Fibroblast of lung (primary cell): ENCODE data around the gene CDH15. TPM values are rescaled to one million over a fixed set of nuclear protein-coding genes. Genes with fewer than 3 reads are reported as not detected.

Experiments
- DNase-seq, 2 donors: peaks; one replicate each; pipeline versions ENCODE4 v3.0.0 to v3.0.0-alpha.2; 2010; ENCODE audit warnings: low read depth in 2 of 2
- H2AFZ ChIP-seq: 2 replicates; pipeline ENCODE4 v1.5.1; 2012; ENCODE audit warnings: low read length, control low read depth, inconsistent platforms
- H3K27ac ChIP-seq: 2 replicates; pipeline ENCODE4 v1.5.1; 2011; ENCODE audit warnings: low read length, control low read depth; ENCODE audit not compliant: insufficient read depth
- H3K27me3 ChIP-seq: 2 replicates; pipeline ENCODE4 v1.5.1; 2011; ENCODE audit warnings: mild to moderate bottlenecking, low read length; ENCODE audit not compliant: control insufficient read depth, insufficient read depth
- H3K36me3 ChIP-seq: 2 replicates; pipeline ENCODE4 v1.5.1; 2011; ENCODE audit warnings: low read length; ENCODE audit not compliant: control insufficient read depth, insufficient read depth
- H3K4me1 ChIP-seq: 2 replicates; pipeline ENCODE4 v1.5.1; 2011; ENCODE audit warnings: low read length; ENCODE audit not compliant: control insufficient read depth, insufficient read depth; ENCODE audit errors: extremely low read depth
- H3K4me2 ChIP-seq: 2 replicates; pipeline ENCODE4 v1.5.1; 2011; ENCODE audit warnings: low read length, control low read depth; ENCODE audit not compliant: insufficient read depth; ENCODE audit errors: extremely low read depth
- H3K4me3 ChIP-seq, 4 experiments: fragments of 200-600 bp in 1 of 4; sonication (generic) in 1 of 4; replicated peaks in 1 of 4; 2 replicates each; pipeline ENCODE4 v1.5.1; 2011 to 2016; ENCODE audit warnings: low read length in 4 of 4, low read depth in 3 of 4, mild to moderate bottlenecking in 3 of 4, control low read depth in 2 of 4, inconsistent platforms in 1 of 4, mixed read lengths in 1 of 4; ENCODE audit not compliant: insufficient read depth in 1 of 4; ENCODE audit errors: control extremely low read depth in 1 of 4
- H3K79me2 ChIP-seq: 2 replicates; pipeline ENCODE4 v1.5.1; 2012; ENCODE audit warnings: mild to moderate bottlenecking, low read length, inconsistent platforms; ENCODE audit not compliant: control insufficient read depth, insufficient read depth
- H3K9ac ChIP-seq: 2 replicates; pipeline ENCODE4 v1.5.1; 2011; ENCODE audit warnings: mild to moderate bottlenecking, low read length, control low read depth; ENCODE audit not compliant: insufficient read depth
- H3K9me3 ChIP-seq: 2 replicates; pipeline ENCODE4 v1.5.1; 2012; ENCODE audit warnings: low read depth, low read length; ENCODE audit not compliant: control insufficient read depth, insufficient read depth
- H4K20me1 ChIP-seq: 2 replicates; pipeline ENCODE4 v1.5.1; 2011; ENCODE audit warnings: low read length; ENCODE audit not compliant: control insufficient read depth, insufficient read depth; ENCODE audit errors: extremely low read depth
- EZH2 ChIP-seq: IDR thresholded peaks from 2 replicates; pipeline ENCODE4 v1.5.1; 2012; ENCODE audit warnings: low read length, control low read depth, mild to moderate bottlenecking; ENCODE audit errors: missing control alignments
- polyA plus RNA-seq, 2 donors: library from polyadenylated mRNA; depleted of rRNA in 1 of 2; stranded (reverse) in 1 of 2; unstranded in 1 of 2; fragments of >200 nt; gene quantifications; 2 replicates each; pipeline ENCODE4 v1.2.1, GENCODE V29; 2011 to 2012; ENCODE audit warnings: missing spikeins in 1 of 2
- total RNA-seq: library from RNA; depleted of rRNA; stranded (reverse); fragments of >200 nt; gene quantifications from 2 replicates; pipeline ENCODE4 v1.2.1, GENCODE V29; 2014
- TF ChIP-seq, protein P1 (sequence below), 2 donors: IDR thresholded peaks in 1 of 2; conservative IDR thresholded peaks in 1 of 2; 1 replicate in 1 of 2; 2 replicates in 1 of 2; pipeline ENCODE4 v1.5.1; 2011 to 2012; ENCODE audit warnings: low read length in 2 of 2, control low read depth in 1 of 2, inconsistent platforms in 1 of 2, low read depth in 1 of 2, mild to moderate bottlenecking in 1 of 2

Gene CDH15
- total and polyA plus RNA-seq, 2 donors (not counting 1 experiment from before 2014, with no cell fraction given) = 0.10 to 0.99 TPM

DNA sequence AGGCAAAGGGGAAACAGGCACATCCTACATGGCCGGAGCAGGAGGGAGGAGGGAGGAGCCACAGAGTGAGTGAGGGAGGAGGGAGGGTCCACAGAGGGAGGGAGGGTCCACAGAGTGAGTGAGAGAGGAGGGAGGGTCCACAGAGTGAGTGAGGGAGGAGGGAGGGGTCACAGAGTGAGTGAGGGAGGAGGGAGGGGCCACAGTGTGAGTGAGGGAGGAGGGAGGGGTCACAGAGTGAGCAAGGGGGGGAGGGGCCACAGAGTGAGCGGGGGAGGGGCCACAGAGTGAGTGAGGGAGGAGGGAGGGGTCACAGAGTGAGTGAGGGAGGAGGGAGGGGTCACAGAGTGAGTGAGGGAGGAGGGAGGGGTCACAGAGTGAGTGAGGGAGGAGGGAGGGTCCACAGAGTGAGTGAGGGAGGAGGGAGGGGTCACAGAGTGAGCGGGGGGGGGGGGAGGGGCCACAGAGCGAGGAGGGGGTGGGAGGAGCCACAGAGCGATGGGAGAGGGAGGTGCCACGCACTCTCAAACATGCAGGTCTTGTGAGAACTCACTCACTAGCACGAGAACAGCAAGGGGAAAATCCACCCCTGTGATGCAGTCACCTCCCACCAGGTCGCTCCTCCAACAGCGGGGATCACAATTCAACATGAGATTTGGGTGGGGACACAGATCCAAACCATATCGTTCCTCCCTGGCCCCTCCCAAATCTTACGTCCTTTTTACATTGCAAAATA is 24.3 kb upstream of the CDH15 start:
- Histone ChIP-seq H3K79me2 (no peaks in the 10 kb centered on the region), H3K27ac (no peak overlapping the region), H4K20me1 (no peaks in the 10 kb centered on the region), H3K9me3 (no peaks in the 10 kb centered on the region), H3K36me3 (peaks cover 9% of the 10 kb centered on the region), H3K9ac (no peak overlapping the region), H3K27me3 (no peaks in the 10 kb centered on the region), H3K4me2 (no peak overlapping the region), H3K4me3 (no peak overlapping the region), H2AFZ (no peak overlapping the region), H3K4me1 (no peaks in the 10 kb centered on the region)
- TF ChIP-seq EZH2 = no peak
- TF ChIP-seq, protein P1, sequence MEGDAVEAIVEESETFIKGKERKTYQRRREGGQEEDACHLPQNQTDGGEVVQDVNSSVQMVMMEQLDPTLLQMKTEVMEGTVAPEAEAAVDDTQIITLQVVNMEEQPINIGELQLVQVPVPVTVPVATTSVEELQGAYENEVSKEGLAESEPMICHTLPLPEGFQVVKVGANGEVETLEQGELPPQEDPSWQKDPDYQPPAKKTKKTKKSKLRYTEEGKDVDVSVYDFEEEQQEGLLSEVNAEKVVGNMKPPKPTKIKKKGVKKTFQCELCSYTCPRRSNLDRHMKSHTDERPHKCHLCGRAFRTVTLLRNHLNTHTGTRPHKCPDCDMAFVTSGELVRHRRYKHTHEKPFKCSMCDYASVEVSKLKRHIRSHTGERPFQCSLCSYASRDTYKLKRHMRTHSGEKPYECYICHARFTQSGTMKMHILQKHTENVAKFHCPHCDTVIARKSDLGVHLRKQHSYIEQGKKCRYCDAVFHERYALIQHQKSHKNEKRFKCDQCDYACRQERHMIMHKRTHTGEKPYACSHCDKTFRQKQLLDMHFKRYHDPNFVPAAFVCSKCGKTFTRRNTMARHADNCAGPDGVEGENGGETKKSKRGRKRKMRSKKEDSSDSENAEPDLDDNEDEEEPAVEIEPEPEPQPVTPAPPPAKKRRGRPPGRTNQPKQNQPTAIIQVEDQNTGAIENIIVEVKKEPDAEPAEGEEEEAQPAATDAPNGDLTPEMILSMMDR (conservative IDR thresholded peaks at IDR 0.05 in 1 of 2, IDR thresholded peaks at IDR 0.05 in 1 of 2; ENCODE audit: low read depth in 1 of 2, low read length in 2 of 2) = no peak
- no peak for DNase-seq

DNA sequence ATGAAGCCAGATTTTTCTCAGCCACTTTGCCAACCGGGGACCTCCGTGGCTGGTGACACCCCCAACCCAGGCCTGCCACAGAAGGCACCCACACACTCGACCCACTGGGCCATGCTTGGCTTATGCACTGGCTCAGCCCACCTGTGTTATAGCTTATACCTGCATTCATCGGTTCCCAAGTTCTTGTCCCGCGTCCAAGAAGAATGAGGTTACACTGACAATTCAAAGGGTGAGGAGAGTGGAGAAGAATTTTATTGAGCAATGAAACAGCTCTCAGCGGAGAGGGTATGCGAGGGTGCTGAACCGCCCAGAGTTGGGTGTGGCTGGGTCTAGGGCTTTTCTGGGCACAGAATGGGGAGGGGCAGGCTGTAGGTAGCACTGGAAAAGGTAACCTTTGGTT is 22.2 kb upstream of the CDH15 start:
- H3K9me3 ChIP-seq = no peaks in the 10 kb centered on the region
- no peaks in the 10 kb centered on the region for H3K4me1 ChIP-seq
- no peaks in the 10 kb centered on the region for H3K79me2 ChIP-seq
- H3K27me3 ChIP-seq = no peaks in the 10 kb centered on the region
- H3K36me3 ChIP-seq = peaks cover 8% of the 10 kb centered on the region
- H3K27ac ChIP-seq = no peak overlapping the region
- no peaks in the 10 kb centered on the region for H4K20me1 ChIP-seq
- TF ChIP-seq EZH2 = no peak
- TF ChIP-seq, protein P1 (conservative IDR thresholded peaks at IDR 0.05 in 1 of 2, IDR thresholded peaks at IDR 0.05 in 1 of 2; ENCODE audit: low read depth in 1 of 2, low read length in 2 of 2) = no peak
- H3K9ac ChIP-seq = no peak overlapping the region
- no peak overlapping the region for H3K4me2 ChIP-seq
- DNase-seq = no peak
- no peak overlapping the region for H3K4me3 ChIP-seq
- no peak overlapping the region for H2AFZ ChIP-seq

DNA sequence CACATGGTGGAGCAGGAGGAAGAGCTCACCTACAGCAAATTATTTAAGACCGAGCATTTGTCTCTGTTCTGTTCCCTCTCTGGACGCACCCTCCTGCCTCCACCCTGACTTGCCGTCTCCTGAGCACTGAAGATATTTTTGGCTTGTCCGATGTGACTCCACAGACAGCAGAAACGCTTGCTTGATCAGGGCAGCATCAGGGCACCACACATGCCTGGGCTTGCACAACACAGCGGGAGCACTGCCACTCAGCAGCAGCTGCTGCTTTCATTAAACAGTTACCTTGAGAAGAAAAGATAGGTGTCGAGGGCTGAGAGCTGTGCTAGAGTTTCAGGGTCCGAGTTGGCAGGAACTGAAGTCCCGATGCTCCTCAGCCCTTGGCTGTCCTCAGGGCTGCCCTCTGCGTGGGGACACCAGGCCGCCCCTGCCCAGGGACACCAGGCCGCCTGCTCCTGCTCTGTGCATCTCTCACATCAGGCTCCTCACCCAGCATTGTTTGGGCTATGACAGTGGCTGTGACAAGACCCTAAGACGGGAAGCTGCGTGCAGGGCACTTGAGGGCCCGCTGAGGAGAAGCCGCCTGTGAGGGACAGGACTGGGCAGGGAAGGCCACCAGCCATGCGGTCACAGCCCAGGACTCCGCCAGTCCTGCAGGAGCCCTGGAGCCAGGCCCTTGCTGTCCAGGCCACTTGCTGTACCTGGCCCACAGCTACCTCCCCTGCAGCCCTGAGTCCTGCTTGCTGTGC is 21.3 kb upstream of the CDH15 start:
- Histone ChIP-seq H3K79me2 (no peaks in the 10 kb centered on the region), H3K4me3 (no peak overlapping the region), H3K4me1 (peaks cover 3% of the 10 kb centered on the region), H3K9me3 (no peaks in the 10 kb centered on the region), H3K27me3 (no peaks in the 10 kb centered on the region), H3K27ac (no peak overlapping the region), H2AFZ (no peak overlapping the region), H4K20me1 (no peaks in the 10 kb centered on the region), H3K4me2 (no peak overlapping the region), H3K36me3 (peaks cover 8% of the 10 kb centered on the region), H3K9ac (no peak overlapping the region)
- DNase-seq = no peak
- TF ChIP-seq EZH2 = no peak
- TF ChIP-seq, protein P1 (conservative IDR thresholded peaks at IDR 0.05 in 1 of 2, IDR thresholded peaks at IDR 0.05 in 1 of 2; ENCODE audit: low read depth in 1 of 2, low read length in 2 of 2) = no peak
